Neural crest cell (in vitro differentiated cells): ENCODE results near the gene INTS7. TPM values are rescaled to one million over a fixed set of nuclear protein-coding genes. Genes with fewer than 3 reads are reported as not detected.

Experiments
- DNase-seq: peaks from one replicate; pipeline ENCODE4 v3.0.0; 2021; ENCODE audit warnings: low read depth, mixed read lengths, low spot score
- H3K27ac Mint-ChIP-seq: one replicate; pipeline ENCODE4 v1.8.0; 2021; ENCODE audit warnings: mild to moderate bottlenecking, mixed read lengths; ENCODE audit not compliant: unreplicated experiment
- H3K27me3 Mint-ChIP-seq: 2 replicates; pipeline ENCODE4 v1.8.0; 2021; ENCODE audit warnings: low read depth, mild to moderate bottlenecking, mixed read lengths
- H3K36me3 Mint-ChIP-seq: 2 replicates; pipeline ENCODE4 v1.8.0; 2021; ENCODE audit warnings: low read depth, mild to moderate bottlenecking, mixed read lengths
- H3K4me1 Mint-ChIP-seq: 2 replicates; pipeline ENCODE4 v1.8.0; 2021; ENCODE audit warnings: mixed read lengths
- H3K4me3 Mint-ChIP-seq: one replicate; pipeline ENCODE4 v1.8.0; 2021; ENCODE audit warnings: mild to moderate bottlenecking, mixed read lengths
- H3K9me3 Mint-ChIP-seq: 2 replicates; pipeline ENCODE4 v1.8.0; 2021; ENCODE audit warnings: mixed read lengths
- total RNA-seq: library from RNA; stranded (reverse); gene quantifications from 2 replicates; pipeline ENCODE4 v1.2.1, GENCODE V29; 2021
- TF ChIP-seq, protein P1 (sequence below): fragments of 200-600 bp; sonication (generic); conservative IDR thresholded peaks from 2 replicates; pipeline ENCODE4 v1.5.0; 2021; ENCODE audit warnings: antibody characterized with exemption, mild to moderate bottlenecking

The INTS7 gene
- total RNA-seq, 1 donor from 2014 or later = 30.2 TPM

DNA sequence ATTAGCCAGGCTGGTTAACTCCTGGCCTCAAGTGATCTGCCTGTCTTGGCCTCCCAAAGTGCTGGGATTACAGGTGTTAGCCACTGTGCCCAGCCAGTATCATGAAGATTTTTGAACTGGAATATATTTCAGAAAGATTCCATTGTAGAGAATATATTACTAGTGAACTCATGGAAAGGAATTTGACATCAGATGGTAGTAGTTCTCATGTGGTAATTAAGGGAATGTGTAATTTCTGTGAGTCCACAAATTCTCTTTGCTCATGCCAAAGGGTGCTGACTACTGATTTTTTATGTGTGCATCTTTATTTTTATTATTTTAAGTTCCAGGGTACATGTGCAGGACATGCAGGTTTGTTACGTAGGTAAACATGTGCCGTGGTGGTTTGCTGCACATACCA is 10.6 kb upstream of the INTS7 start:
- H3K36me3 Mint-ChIP-seq = peaks cover 21% of the 10 kb centered on the region
- no peaks in the 10 kb centered on the region for H3K27me3 Mint-ChIP-seq
- no peak for DNase-seq
- H3K4me3 Mint-ChIP-seq = no peak overlapping the region
- peaks cover 2% of the 10 kb centered on the region for H3K4me1 Mint-ChIP-seq
- TF ChIP-seq, protein P1, sequence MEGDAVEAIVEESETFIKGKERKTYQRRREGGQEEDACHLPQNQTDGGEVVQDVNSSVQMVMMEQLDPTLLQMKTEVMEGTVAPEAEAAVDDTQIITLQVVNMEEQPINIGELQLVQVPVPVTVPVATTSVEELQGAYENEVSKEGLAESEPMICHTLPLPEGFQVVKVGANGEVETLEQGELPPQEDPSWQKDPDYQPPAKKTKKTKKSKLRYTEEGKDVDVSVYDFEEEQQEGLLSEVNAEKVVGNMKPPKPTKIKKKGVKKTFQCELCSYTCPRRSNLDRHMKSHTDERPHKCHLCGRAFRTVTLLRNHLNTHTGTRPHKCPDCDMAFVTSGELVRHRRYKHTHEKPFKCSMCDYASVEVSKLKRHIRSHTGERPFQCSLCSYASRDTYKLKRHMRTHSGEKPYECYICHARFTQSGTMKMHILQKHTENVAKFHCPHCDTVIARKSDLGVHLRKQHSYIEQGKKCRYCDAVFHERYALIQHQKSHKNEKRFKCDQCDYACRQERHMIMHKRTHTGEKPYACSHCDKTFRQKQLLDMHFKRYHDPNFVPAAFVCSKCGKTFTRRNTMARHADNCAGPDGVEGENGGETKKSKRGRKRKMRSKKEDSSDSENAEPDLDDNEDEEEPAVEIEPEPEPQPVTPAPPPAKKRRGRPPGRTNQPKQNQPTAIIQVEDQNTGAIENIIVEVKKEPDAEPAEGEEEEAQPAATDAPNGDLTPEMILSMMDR = no peak
- no peak overlapping the region for H3K27ac Mint-ChIP-seq
- H3K9me3 Mint-ChIP-seq = no peaks in the 10 kb centered on the region

DNA sequence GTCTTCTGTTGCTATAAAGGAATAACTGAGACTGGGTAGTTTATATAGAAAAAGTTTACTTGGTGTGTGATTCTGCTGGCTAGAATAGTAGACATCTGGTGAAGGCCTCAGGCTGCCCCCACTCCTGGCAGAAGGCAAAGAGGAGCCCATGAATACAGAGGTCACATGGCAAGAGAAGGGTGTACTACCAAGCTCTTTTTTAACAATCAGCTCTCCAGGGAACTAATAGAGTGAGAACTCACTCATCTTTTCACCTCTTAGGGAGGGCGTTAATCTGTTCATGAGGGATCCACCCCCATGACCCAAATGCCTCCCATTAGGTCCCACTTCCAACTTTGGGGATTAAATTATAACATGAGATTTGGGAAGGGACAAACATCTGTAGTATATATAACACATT is 9.5 kb upstream of the INTS7 start:
- no peaks in the 10 kb centered on the region for H3K27me3 Mint-ChIP-seq
- TF ChIP-seq, protein P1 = no peak
- DNase-seq = no peak
- H3K36me3 Mint-ChIP-seq = peaks cover 16% of the 10 kb centered on the region
- no peaks in the 10 kb centered on the region for H3K9me3 Mint-ChIP-seq
- H3K4me3 Mint-ChIP-seq = no peak overlapping the region
- no peak overlapping the region for H3K27ac Mint-ChIP-seq
- peaks cover 6% of the 10 kb centered on the region for H3K4me1 Mint-ChIP-seq

DNA sequence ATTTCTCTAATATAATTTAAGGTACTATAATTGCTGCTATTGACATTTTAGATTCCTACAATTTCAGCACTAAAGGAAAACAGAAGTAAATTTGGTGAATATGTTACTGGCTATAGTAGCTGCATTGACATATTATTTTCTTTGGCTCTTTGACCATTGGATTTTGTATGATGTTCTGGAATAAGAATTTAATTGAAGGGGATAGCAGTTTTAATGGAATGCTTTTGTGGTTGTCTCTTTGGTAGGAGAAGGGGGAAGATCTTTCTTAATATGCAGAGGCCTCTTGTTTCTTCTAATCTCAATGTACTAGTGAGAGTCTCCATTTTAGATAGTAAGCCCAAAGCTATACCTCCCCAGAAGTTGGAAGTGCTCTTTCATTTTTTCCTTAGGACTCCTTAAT is 7.1 kb upstream of the INTS7 start:
- no peak overlapping the region for H3K4me3 Mint-ChIP-seq
- no peaks in the 10 kb centered on the region for H3K27me3 Mint-ChIP-seq
- H3K4me1 Mint-ChIP-seq = peaks cover 18% of the 10 kb centered on the region
- H3K36me3 Mint-ChIP-seq = peaks cover 13% of the 10 kb centered on the region
- H3K27ac Mint-ChIP-seq = no peak overlapping the region
- DNase-seq = no peak
- TF ChIP-seq, protein P1 = no peak
- H3K9me3 Mint-ChIP-seq = no peaks in the 10 kb centered on the region

DNA sequence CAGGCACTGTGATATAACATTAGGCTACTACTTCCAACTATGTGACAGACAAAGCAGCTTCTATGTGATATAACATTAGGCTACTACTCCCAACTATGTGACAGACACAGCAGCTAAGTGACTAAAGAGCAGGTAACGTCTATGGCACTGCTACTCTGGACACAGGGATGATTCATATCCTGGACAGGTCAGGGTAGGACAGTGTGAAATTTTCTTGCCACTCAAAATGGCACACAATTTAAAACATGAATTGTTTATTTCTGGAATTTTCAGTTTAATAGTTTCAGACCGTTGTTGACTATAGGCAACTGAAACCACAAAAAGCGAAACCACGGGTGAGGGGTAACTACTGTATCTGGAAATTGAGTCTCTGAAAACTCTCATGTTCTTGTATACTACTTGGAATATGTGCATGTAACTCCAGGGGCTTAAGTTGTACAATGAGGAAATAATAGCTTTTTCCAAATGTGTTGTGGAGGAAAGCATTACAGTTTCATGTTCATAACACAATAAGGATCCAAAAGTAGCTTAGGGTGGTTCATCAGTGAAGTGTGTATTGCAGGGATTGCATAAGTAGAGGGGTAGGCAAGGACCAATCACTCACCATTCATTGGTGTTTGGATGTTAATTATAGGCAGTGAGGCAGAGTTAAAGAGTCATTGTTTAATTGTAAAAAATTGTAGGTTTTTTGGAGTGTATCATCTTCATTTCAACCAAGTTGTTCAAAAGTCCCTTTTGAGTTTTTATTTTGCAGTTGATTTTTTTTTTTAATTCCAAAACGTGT is 5.5 kb upstream of the INTS7 start:
- Mint-ChIP-seq H3K4me1 (peaks cover 32% of the 10 kb centered on the region), H3K36me3 (peaks cover 10% of the 10 kb centered on the region), H3K27ac (no peak overlapping the region), H3K27me3 (no peaks in the 10 kb centered on the region), H3K4me3 (no peak overlapping the region), H3K9me3 (no peaks in the 10 kb centered on the region)
- DNase-seq = no peak
- TF ChIP-seq, protein P1 = no peak

DNA sequence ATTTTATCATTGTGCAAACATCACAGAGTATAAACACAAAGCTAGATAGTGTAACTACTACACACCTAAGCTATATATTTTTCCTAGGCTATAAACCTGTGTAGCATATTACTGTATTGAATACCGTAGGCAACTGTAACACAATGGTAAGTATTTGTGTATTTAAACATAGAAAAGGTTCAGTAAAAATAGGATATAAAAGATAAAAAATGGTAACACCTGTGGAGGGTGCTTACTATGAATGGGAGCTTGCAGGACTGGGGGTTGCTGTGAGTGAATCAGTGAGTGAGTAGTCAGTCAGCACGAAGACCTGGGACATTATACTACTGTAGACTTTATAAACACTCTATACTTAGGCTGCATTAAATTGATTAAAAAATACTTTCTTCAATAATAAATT is 4.3 kb upstream of the INTS7 start:
- H3K27me3 Mint-ChIP-seq = no peaks in the 10 kb centered on the region
- no peak overlapping the region for H3K4me3 Mint-ChIP-seq
- peaks cover 35% of the 10 kb centered on the region for H3K4me1 Mint-ChIP-seq
- H3K36me3 Mint-ChIP-seq = peaks cover 6% of the 10 kb centered on the region
- TF ChIP-seq, protein P1 = no peak
- no peak for DNase-seq
- H3K27ac Mint-ChIP-seq = no peak overlapping the region
- H3K9me3 Mint-ChIP-seq = no peaks in the 10 kb centered on the region
